ENCODE results near the gene CD2.

The CD2 gene

DNA sequence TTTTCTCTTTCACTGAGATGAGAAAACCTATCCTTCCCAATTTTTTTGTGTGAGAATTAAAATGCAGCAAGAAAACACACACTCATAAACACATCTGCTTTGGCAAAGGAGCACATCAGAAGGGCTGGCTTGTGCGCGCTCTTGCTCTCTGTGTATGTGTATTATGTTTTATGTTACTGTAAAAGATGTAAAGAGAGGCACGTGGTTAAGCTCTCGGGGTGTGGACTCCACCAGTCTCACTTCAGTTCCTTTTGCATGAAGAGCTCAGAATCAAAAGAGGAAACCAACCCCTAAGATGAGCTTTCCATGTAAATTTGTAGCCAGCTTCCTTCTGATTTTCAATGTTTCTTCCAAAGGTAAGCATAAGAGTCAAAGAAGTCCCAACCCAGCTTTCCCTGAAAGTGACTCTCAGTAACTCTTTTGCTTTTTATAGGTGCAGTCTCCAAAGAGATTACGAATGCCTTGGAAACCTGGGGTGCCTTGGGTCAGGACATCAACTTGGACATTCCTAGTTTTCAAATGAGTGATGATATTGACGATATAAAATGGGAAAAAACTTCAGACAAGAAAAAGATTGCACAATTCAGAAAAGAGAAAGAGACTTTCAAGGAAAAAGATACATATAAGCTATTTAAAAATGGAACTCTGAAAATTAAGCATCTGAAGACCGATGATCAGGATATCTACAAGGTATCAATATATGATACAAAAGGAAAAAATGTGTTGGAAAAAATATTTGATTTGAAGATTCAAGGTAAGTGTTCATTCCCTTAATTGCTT, at the start of gene CD2:
CD2 (plus strand) TSS at position 233 of the 780 bp plus-strand sequence; CDS start at position 296, 63 bp downstream.
- peak; percentile 87 for DNase-seq

DNA sequence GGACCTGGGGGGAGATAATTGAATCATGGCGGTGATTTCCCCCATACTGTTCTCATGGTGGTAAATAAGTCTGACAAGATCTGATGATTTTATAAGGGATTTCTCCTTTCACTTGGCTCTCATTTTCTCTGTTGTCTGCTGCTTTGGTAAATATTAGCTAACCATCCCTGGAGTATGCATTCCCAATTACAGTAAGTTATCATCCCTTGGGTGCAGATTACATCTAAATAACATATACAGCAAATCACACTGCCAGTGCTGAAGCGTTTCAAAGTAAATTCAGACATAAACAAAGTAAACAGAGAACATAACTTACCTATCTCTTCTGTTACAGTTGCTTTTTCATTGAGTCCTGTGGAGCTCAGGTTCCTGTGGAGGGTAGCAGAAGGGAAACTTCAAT, 48.1 kb upstream of the CD2 start:
- no peak for DNase-seq

DNA sequence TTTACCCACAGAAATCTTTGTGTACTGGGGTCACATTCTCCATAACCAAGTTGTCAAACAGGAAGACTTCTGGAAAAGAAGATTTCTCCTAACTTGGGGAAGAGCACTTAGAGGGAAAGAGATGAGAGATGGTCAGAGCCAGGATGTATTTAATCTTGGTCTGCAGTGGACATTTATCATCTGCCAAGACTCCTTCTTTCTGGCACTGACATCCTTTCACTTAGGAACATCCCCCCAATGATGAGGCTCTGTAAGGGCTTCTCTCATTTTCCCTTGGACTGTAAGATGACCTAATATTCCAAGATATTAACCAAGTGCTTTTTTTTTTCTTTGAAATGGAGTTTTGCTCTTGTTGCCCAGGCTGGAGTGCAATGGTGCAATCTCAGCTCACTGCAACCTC, 47.4 kb upstream of the CD2 start:
- no peak for DNase-seq

DNA sequence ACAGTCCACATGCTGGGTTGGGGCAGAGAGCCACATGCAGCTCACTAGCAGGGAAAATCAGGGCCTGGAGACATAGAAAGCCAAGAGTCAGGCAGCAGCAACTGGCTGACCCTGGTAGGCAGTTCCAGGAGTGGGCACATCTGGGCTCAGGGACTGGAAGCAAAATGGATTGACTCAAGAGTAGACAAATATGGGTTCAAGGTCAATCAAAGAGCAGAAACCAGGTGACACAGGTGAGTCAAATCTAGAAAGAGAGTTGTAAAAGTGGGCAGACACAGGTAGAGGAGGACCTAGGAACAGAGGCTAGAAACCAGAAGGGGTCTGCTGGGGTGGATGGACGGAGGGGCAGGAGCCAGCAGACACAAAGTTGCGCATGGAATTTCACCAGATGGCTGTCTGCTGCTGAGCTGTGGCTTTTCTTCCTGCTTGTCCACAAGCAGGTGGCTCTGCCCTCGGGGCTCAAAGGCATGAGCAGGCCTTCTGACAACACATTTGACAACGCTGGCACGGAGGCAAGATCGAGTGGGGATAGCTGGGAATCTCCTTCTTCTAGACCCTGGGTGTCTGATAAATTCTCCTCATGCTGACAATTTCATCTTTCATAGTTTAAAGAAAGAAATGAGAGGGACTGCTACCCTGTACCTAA, 45.9 kb upstream of the CD2 start:
- DNase-seq = no peak

- no peak for DNase-seq
Measured at GRCh38 chr1:116709666-116710167, 44.5 kb upstream of the CD2 start.

GRCh38 chr1:116710420-116711262, 43.6 kb upstream of the CD2 start:
- no peak for DNase-seq

DNA sequence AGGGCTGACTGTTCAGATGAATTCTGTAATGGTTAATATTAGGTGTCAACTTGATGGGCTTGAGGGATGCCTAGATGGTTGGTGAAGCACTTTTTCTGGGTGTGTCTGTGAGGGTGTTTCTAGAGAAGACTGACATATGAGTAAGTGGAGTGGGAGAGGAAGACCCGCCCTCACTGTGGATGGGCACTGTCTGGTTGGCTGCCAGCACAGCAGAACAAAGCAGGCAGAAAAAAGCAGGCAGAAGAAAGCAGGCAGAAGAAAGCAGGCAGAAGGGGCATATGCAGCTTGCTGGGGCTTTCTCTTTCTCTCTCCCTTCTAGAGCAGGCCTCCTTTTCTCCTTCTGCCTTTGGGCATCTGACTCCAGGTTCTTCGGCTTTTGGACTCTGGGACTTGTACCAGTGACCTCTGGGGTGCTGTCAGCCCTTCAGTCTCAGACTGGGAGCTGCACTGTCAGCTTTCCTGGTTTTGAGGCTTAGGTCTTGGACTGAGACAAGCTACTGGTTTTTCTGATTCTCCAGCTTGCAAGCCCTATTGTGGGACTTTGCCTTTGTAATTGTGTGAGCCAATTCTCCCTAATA, 42.9 kb upstream of the CD2 start:
- DNase-seq = peak; percentile 11

- no peak for DNase-seq
Measured at GRCh38 chr1:116712510-116712909, 41.7 kb upstream of the CD2 start.

DNA sequence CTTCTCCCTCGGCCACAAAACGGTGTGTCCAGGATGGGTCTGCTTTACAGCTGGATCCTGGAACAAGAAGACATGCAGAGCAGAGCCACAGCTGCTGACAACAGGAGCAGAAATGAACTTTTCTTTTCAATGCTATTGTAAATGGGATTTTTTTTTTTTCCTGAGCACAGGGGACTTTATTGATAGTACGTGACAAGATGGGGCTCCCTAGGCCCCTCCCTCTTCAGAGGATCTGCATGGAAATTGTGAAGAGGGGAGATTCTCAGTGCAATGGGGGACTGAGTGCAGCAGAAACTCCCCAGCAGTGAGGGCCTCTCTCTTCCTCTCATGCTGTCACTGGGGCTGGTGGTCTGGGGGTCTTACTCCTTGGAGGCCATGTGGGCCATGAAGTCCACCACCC, 40.8 kb upstream of the CD2 start:
- no peak for DNase-seq

DNA sequence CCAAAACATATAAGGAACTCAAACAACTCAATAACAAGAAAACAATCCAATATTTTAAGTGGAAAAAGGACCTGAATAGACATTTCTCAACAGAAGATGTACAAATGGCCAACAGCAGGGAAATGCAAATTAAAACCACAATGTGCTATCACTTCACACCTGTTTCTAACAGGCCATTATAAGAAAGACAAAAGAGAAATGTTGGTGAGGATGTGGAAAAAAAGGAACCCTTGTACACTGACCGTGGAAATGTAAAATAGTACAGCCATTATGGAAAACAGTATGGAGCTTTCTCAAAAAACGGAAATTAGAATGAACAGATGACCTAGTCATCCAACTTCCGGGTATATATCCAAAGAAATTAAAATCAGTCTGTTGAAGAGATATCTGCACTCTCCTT, 37.8 kb upstream of the CD2 start:
- no peak for DNase-seq

- no peak for DNase-seq
Measured at GRCh38 chr1:116717318-116717717, 36.9 kb upstream of the CD2 start.

GRCh38 chr1:116720364-116721038, 33.7 kb upstream of the CD2 start:
- DNase-seq = no peak

DNA sequence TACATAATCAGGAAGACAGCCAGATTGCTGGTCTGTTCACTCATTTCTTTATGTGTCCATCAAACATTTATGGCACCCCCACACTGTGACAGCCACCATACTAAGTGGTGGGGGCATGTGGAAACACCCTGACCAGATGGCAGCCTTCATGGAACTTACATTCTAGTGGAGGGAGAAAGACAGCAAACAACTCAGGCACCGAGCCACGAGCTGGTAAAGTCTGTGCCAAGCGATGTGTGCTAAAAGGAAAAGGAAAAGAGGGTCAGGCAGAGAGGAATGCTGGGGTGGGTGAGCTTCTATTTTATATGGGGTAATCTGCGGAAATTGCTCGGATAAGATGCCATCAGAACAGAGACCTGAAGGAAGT, 33.2 kb upstream of the CD2 start:
- no peak for DNase-seq

DNA sequence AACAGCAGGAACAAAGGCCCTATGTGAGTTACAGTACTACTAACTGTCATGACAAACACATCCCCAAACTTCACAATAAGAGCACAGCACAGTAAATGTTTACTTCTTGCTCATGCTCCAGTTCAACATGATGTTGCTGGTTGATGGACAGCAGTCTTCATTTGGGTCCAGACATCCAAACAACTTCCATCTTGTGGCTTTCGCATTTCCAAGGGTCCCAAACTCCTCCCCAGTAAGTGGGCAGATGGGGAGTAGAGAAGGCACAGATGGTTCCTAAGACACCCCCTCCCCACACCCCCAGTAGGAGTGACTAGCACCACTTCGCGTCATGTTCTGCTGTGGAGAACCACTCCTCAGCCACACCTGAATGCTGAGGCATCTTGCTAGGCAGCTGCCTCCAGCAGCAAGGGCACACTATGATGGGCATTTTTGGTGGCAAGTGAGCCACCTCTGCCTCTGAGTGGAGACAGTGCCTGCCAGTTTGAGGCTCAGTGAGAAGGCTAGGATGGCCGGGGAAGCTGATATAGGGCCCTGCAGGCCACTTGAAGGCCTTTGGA, 32.7 kb upstream of the CD2 start:
- no peak for DNase-seq

DNA sequence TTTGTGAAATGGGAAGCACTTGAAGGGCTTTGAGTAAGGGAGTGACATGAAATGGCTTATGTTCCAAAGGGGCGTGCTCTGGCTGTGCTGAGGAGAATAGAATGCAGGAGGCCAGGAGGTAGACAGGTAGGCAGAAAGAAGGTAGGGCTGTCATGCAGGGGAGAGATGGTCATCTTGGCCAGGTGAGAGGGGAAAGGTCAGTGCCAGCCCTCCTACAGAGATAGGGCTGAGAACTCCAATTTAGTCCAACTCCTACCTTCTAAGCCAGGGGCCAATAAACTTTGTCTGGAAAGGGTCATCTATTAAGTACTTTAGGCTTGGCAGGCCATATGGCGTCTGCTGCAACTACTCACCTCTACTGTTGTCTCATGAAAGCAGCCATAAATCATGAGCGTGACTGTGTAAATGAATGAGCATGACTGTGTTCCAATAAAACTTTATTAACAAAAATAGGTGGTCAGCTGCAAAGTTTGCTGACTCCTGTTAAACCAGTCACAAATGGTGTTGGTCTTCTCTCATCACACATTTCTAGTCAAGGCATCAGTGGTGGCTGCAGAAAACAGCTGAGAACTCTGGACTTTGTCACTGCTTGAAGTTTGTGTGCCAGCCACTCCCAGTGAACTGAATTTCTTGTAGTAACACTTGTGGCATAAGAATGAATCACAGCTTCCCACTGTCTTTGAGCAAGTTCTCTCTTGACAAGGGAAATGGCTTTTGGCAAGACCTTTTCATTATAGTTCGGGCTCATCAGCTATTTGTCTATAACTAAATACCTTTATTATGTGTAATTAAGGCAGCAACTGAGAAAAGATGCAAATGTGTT, 32.0 kb upstream of the CD2 start:
- DNase-seq = no peak

DNA sequence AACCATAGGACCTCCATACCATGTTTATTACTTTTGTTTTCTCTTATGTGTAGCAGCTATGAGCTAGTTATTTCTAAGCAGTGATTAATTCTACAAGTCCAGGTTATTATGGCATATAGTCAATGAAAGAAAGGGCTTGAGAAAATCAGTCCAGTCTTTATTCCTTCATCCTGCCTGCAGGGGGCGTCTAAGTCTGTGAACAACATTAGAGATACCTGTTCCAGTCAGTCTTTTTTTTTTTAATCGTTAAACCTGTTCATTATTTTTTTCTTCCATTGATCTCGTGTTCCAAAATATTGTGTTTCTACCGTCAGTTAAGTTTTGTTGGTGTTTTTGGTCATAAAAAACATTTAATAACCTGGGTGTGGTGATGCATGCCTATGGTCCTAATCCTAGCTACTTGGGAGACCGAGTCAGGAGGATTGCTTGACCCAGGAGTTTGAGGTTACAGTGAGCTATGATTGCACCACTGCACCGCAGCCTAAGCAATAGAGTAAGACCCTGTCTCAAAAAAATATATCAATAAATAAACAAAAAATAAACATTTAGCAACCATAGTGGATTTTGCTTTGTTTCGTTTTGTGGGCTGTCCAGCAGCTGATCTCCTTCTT, 29.4 kb upstream of the CD2 start:
- DNase-seq = peak; percentile 86

DNA sequence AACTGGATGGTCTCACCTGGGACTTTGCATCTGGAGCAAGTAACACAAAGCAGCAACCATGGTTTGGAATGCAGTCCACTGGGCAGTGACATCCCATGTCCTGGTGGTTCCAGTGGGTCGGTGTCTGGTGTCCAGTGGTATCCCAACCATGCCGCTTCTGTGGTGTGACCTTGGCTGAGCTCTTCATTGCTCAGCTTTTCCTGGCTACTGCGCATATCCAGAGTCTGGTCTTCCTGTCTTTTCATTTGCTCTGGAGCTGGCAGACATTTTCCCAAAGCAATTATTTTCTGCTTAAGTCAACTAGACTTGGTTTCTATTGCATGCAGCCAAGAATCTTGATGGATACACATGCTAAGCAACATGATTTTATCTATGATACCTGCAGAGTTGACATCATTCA, 28.4 kb upstream of the CD2 start:
- DNase-seq = no peak

DNA sequence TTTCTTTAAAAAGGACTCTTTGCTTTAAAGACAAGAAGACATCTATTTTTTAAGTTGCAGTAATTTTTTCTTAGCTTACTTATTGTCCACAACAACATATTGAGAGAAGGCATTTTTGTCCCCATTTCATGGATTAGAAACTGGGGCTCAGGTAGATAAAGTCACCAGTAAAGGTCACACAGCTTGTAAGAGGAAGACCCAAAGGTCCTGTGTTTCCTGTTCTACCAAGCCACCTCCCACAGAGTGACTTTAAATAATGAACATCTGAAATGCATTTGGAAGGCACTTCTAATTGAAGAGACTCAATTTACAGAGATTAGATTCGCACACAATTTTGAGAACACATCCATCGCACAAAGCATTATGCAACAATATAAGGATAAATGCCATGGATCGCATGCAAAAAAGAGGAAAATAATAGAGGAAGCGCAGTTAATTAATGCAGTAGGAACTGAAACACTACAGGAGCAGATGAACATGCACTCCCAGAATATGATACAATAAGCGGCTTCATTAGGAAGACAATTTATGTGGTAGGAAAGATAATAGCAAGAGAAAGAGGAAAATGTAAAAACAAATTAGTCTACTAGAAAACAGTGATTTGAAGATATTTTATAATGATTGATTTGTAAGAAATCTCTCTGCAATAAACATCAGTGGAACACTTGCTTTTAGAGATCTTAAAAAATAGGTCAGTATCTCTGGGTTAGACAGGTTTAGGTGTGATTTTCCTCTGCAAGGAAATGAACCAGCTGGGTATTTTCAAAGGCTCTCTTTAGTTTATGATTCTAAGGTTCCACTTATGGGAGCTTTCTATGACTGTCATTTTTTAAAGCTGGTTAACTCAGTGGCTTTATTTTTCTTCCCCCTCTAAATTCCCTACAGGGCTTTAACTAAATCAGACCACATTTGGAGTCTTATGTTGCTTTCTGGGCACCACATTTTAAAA, 27.1 kb upstream of the CD2 start:
- DNase-seq = no peak

DNA sequence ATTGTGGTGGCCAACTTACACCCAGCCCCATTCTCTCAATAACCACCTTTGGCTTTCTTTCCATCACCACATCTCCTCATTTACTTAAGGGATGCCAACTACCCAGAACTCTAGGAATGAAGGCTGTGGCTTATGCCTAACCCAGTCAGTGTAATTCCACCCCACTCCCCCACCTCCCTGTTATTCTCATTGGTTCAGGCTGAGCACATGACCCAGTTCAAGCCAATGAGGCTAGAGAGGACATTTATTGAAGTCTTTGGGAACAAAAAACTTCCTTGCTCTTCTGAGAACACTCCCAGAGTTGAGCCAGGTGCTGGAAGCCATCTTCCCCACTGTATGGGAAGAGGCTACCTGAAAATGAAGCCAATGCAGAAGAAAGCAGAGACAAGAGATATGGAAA, 22.8 kb upstream of the CD2 start:
- DNase-seq = no peak

DNA sequence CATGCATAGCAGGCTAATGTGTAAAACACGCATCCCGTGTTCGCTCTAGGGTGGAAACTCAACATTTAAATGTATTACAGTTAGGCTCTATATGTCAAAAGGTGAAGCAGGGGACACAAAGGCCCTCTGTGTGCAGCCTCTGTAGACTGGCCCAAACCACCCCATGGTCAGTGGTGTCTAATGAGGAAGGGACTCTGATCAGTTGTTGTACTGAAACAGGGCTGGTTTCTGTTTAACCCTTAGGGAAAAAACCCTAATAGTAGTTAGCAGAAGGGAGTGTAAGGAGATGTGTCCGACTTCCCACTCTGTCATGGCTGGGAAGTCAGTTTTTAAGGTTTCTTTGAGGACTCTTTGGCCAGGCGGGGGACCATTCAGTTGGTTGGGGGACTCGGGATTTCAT, 21.5 kb upstream of the CD2 start:
- DNase-seq = no peak

Data from activated CD4-positive, alpha-beta T cell treated with anti-CD3 and anti-CD28 coated beads, Interleukin-2, Interleukin-6, amounts not matched to agents 100 ng/mL and 50 ng/mL, durations not matched to agents 16 hours and 8 hours (primary cell).